GM19023 (cell line): Measurements from ENCODE around the gene WFIKKN2.
"Not testable (repeated sequence)": the region's sequence is repeated elsewhere in the genome, so short reads cannot be mapped to it uniquely, and the experiment has no call there.

Source experiments
- ATAC-seq: cut with Tn5 transposase; IDR thresholded peaks from one replicate; pipeline ENCODE4 v1.9.1; 2021; ENCODE audit warnings: mild to moderate bottlenecking, moderate library complexity; ENCODE audit not compliant: unreplicated experiment

Gene WFIKKN2

GRCh38 chr17:50871364-50871763 lies 36.0 kb downstream of the WFIKKN2 start:
- ATAC-seq = no peak

GRCh38 chr17:50871898-50872297 lies 36.5 kb downstream of the WFIKKN2 start:
- ATAC-seq = no peak

- no peak for ATAC-seq
Observed at GRCh38 chr17:50872710-50873424, 37.5 kb downstream of the WFIKKN2 start.

GRCh38 chr17:50875074-50875473 lies 39.7 kb downstream of the WFIKKN2 start:
- ATAC-seq = no peak

- not testable (repeated sequence) for ATAC-seq
Observed at GRCh38 chr17:50877042-50877441, 41.7 kb downstream of the WFIKKN2 start.

- ATAC-seq = no peak
Observed at GRCh38 chr17:50877838-50878237, 42.5 kb downstream of the WFIKKN2 start.

- no peak for ATAC-seq
Observed at GRCh38 chr17:50879086-50879485, 43.7 kb downstream of the WFIKKN2 start.

GRCh38 chr17:50881182-50881581 lies 45.8 kb downstream of the WFIKKN2 start:
- no peak for ATAC-seq

GRCh38 chr17:50882851-50883250 lies 47.5 kb downstream of the WFIKKN2 start:
- ATAC-seq = no peak

GRCh38 chr17:50883850-50884438 lies 48.6 kb downstream of the WFIKKN2 start:
- no peak for ATAC-seq

GRCh38 chr17:50884439-50885311 lies 49.3 kb downstream of the WFIKKN2 start:
- no peak for ATAC-seq

- no peak for ATAC-seq
Observed at GRCh38 chr17:50887705-50888245, 52.4 kb downstream of the WFIKKN2 start.

- no peak for ATAC-seq
Observed at GRCh38 chr17:50889528-50890118, 54.2 kb downstream of the WFIKKN2 start.

- no peak for ATAC-seq
Observed at GRCh38 chr17:50890675-50891516, 55.5 kb downstream of the WFIKKN2 start.

GRCh38 chr17:50891577-50891989 lies 56.2 kb downstream of the WFIKKN2 start:
- no peak for ATAC-seq
